Adipocyte (in vitro differentiated cells): ENCODE measurements around the gene OR51F1.
"Not testable (repeated sequence)": the region's sequence is repeated elsewhere in the genome, so short reads cannot be mapped to it uniquely, and the experiment has no call there.

Experiments
- DNase-seq: peaks from one replicate; pipeline ENCODE4 v3.0.0-alpha.2; 2015; ENCODE audit warnings: low read depth
- H3K27me3 ChIP-seq: replicated peaks from 2 replicates; pipeline ENCODE4 v1.7.0; 2013; ENCODE audit warnings: mild to moderate bottlenecking, low read length, moderate library complexity; ENCODE audit not compliant: control insufficient read depth, insufficient read depth
- H3K36me3 ChIP-seq: 2 replicates; pipeline ENCODE4 v1.7.0; 2013; ENCODE audit warnings: low read length, mild to moderate bottlenecking, moderate library complexity; ENCODE audit not compliant: control insufficient read depth, insufficient read depth, severe bottlenecking
- H3K4me1 ChIP-seq: 2 replicates; pipeline ENCODE4 v1.7.0; 2013; ENCODE audit warnings: mild to moderate bottlenecking, low read length, moderate library complexity; ENCODE audit not compliant: control insufficient read depth, insufficient read depth
- H3K4me3 ChIP-seq: 2 replicates; pipeline ENCODE4 v1.7.0; 2013; ENCODE audit warnings: mild to moderate bottlenecking, low read length, moderate library complexity
- H3K9ac ChIP-seq: 2 replicates; pipeline ENCODE4 v1.7.0; 2013; ENCODE audit warnings: mild to moderate bottlenecking, low read length, moderate library complexity
- H3K9me3 ChIP-seq: 2 replicates; pipeline ENCODE4 v1.7.0; 2013; ENCODE audit warnings: mild to moderate bottlenecking, low read length, moderate library complexity; ENCODE audit not compliant: control insufficient read depth

OR51F1 gene

DNA sequence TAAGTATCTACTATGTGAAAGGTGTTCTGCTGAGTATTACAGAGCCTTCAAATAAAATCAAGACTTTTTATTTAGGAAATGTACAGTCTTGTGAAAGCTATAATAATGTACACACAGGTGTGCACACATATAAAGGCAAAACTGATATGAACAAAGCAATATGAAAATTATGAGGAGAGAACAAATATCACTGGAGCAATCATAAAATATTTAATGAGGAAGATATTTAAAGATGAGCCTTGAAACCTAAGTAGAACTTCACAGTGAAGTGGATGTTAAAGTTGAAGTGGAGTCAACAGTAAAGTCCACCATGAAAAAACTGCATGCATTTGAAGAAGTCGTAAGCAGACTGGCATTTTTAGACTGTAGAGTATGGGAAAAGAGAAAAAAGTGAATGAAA, 18.5 kb downstream of the OR51F1 start:
- no peaks in the 10 kb centered on the region for H3K27me3 ChIP-seq
- H3K9me3 ChIP-seq, result no peaks in the 10 kb centered on the region
- no peak overlapping the region for H3K9ac ChIP-seq
- H3K36me3 ChIP-seq, result no peaks in the 10 kb centered on the region
- no peak overlapping the region for H3K4me3 ChIP-seq
- H3K4me1 ChIP-seq, result no peaks in the 10 kb centered on the region
- no peak for DNase-seq

DNA sequence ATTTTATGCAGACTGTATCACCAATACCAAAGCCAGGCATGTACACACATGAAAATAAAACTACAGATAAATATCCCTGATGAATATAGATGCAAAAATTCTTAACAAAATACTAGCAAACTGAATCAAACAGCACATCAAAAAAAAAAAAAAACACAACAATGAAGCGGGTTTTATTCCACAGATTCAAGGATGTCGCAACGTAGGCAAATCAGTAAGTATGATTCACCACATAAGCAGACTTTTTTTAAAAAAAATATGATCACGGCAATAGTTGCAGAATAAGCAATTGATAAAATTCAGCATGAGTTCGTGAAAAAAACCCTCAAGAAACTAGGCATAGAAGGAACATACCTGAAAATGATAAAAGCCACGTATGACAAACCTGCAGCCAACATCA, 21.3 kb downstream of the OR51F1 start:
- no peak for DNase-seq
- no peaks in the 10 kb centered on the region for H3K4me1 ChIP-seq
- H3K4me3 ChIP-seq, result no peak overlapping the region
- H3K36me3 ChIP-seq, result no peaks in the 10 kb centered on the region
- no peak overlapping the region for H3K9ac ChIP-seq
- no peaks in the 10 kb centered on the region for H3K9me3 ChIP-seq
- no peaks in the 10 kb centered on the region for H3K27me3 ChIP-seq

DNA sequence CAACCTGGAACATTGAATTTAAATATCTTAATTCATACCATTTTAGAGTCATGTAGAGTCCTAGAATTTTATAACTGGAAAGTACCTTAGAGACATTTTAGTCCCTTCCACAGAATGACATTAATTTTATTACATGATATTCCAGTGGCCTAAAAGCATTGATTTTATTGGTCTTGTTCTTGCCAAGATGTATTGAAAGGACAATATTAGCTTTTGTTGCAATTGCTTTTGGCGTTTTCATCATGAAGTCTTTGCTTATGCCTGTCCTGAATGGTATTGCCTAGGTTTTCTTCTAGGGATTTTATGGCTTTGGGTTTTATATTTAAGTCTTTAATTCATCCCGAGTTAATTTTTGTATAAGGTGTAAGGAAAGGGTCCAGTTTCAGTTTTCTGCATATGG, 29.0 kb downstream of the OR51F1 start:
- Histone ChIP-seq H3K9me3 (no peaks in the 10 kb centered on the region), H3K9ac (no peak overlapping the region), H3K36me3 (no peaks in the 10 kb centered on the region), H3K27me3 (no peaks in the 10 kb centered on the region), H3K4me1 (no peaks in the 10 kb centered on the region), H3K4me3 (no peak overlapping the region)
- no peak for DNase-seq

DNA sequence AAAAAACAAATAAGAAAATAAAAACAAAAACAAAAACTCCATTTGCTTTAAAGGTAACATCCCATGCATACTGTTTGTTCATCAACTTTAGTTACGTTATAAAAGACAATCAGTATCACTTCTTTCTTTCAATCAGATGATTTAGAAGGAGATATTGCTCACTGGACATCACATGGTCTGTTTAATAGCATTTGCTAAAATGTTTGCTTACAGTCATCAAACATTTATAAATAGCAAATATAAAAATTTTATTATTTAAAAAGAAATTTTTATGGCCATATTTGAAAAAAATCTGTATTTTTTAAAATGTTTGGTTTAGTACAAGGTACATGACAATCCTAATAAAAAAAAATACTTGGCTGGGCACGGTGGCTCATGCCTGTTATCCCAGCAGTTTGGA, 42.6 kb downstream of the OR51F1 start:
- Histone ChIP-seq H3K9ac (no peak overlapping the region), H3K9me3 (no peaks in the 10 kb centered on the region), H3K27me3 (no peaks in the 10 kb centered on the region), H3K4me1 (no peaks in the 10 kb centered on the region), H3K4me3 (no peak overlapping the region), H3K36me3 (no peaks in the 10 kb centered on the region)
- DNase-seq, result no peak

DNA sequence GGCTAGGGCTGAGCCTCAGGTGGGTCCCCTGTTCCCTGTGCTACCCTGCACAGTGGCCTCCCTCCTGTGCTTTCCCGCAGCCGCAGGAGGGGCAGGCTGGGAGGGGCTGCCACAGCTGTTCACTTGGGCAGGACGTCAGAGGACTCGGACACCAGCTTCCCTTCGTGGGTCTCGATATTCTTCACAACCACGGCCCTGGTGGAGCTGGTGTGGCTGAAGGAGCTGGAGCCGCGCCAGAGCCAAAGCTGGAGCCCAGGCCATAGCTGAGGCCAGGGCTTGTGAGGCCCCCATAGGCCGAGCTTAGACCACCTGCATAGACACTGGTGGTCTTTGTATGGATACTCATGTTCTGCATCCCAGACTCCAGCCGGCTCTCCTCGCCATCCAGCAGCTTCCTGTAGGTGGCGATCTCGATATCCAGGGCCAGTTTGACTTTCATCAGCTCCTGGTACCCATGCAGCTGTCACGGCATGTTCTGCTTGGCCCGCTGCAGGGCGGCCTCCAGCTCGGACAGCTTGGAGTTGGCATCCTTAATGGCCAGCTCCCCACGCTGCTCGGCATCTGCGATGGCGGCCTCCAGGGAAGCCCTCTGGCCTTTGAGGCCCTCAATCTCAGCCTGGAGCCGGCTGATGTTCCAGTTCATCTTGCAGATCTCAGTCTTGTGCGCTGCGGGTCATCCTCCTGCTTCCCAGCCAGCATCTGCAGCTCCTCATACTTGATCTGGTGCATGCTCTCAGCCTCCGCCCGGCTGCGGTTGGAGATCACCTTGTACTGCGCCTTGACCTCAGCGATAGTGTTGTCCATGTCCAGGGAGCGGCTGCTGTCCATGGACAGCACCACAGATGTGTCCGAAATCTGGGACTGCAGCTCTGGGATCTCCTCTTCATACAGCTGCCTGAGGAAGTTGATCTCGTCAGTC, 46.9 kb downstream of the OR51F1 start:
- not testable (repeated sequence) for DNase-seq, H3K27me3 ChIP-seq, H3K4me3 ChIP-seq, H3K4me1 ChIP-seq, H3K9ac ChIP-seq, H3K9me3 ChIP-seq, H3K36me3 ChIP-seq
